ENCODE results near the gene CENPT. TPM values are rescaled to one million over a fixed set of nuclear protein-coding genes. Genes with fewer than 3 reads are reported as not detected.
A peak's percentile ranks its signal among the peaks of the same experiment; 100 is the strongest.

The CENPT gene
- total and polyA plus RNA-seq, 2 of the 13 experiments (the other 11 are each of a cell fraction or from before 2014, with no cell fraction given), result 40.9 to 43.3 TPM

DNA sequence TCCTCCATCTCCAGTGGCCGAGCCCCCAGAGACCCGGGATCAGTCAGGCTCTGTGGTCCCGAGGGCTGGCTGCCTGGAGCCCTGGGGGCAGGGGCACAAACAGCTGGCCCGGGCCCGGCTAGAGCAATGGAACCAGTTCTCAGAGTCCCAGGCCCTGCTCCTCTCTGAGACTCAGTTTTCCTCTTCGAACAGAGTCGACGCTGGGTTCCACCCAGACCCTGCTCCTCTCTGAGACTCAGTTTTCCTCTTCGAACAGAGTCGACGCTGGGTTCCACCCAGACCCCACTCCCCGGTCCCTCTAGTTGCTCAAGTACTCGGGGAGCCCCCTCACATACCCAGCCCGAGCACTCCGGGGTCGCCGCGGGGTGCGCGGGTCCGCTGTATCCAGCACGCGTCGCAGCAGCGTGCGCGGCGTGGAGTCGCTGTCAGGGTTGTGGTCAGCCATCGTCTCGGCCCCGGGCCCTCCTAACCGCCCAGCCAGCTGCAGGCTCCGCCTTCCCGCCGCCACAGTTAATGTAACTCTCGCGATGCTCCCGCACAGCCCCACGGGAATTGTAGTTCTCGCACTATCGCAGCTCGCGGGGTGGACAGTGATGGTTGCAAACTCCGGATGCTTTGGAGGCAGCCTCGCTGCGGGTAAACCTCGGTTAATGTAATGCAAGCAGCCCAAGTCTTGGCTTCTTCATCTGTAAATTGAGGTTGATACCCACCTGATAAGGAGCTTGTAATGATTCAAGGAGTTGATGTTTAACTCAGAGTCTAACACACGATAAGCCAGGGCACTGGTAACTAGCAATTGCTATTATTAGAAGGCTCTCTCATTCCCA is 13.9 kb downstream of the CENPT start (continued):
- TF ChIP-seq, protein P1, sequence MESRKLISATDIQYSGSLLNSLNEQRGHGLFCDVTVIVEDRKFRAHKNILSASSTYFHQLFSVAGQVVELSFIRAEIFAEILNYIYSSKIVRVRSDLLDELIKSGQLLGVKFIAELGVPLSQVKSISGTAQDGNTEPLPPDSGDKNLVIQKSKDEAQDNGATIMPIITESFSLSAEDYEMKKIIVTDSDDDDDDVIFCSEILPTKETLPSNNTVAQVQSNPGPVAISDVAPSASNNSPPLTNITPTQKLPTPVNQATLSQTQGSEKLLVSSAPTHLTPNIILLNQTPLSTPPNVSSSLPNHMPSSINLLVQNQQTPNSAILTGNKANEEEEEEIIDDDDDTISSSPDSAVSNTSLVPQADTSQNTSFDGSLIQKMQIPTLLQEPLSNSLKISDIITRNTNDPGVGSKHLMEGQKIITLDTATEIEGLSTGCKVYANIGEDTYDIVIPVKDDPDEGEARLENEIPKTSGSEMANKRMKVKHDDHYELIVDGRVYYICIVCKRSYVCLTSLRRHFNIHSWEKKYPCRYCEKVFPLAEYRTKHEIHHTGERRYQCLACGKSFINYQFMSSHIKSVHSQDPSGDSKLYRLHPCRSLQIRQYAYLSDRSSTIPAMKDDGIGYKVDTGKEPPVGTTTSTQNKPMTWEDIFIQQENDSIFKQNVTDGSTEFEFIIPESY (CRISPR knock-in tag; IDR thresholded peaks at IDR 0.05), result peak; percentile 49
- TF ChIP-seq PHF21A (CRISPR knock-in tag; IDR thresholded peaks at IDR 0.05), result 0 out of 2 replicates have a peak, but pooled peaks have one; percentile 25
- 0 out of 2 replicates have a peak, but pooled peaks have one; percentile 86 for TF ChIP-seq ZNF180 (CRISPR knock-in tag; IDR thresholded peaks at IDR 0.05; ENCODE audit: borderline replicate concordance, low read depth)
- TF ChIP-seq TRIM24 (CRISPR knock-in tag; IDR thresholded peaks at IDR 0.05), result no peak
- TF ChIP-seq FIP1L1 (IDR thresholded peaks at IDR 0.05; ENCODE audit: borderline replicate concordance, insufficient read depth, low read depth, low read length), result no peak
- peak; percentile 73 for TF ChIP-seq ZNF547 (CRISPR knock-in tag; IDR thresholded peaks at IDR 0.05)
- TF ChIP-seq KLF12 (CRISPR knock-in tag; IDR thresholded peaks at IDR 0.05; ENCODE audit: borderline replicate concordance), result peak; percentile 49; the same call in 1 of the 2 replicates
- TF ChIP-seq ZNF468 (CRISPR knock-in tag; IDR thresholded peaks at IDR 0.05), result no peak
- peak; percentile 100 for TF ChIP-seq THAP11 (CRISPR knock-in tag; IDR thresholded peaks at IDR 0.05)
- peak; percentile 74; the same call in 1 of the 2 replicates for TF ChIP-seq MIER2 (CRISPR knock-in tag; IDR thresholded peaks at IDR 0.05)
- peak; percentile 71; the same call in 1 of the 2 replicates for TF ChIP-seq AHR (CRISPR knock-in tag; IDR thresholded peaks at IDR 0.05)
- TF ChIP-seq, protein P2, sequence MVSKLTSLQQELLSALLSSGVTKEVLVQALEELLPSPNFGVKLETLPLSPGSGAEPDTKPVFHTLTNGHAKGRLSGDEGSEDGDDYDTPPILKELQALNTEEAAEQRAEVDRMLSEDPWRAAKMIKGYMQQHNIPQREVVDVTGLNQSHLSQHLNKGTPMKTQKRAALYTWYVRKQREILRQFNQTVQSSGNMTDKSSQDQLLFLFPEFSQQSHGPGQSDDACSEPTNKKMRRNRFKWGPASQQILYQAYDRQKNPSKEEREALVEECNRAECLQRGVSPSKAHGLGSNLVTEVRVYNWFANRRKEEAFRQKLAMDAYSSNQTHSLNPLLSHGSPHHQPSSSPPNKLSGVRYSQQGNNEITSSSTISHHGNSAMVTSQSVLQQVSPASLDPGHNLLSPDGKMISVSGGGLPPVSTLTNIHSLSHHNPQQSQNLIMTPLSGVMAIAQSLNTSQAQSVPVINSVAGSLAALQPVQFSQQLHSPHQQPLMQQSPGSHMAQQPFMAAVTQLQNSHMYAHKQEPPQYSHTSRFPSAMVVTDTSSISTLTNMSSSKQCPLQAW (CRISPR knock-in tag; IDR thresholded peaks at IDR 0.05), result peak; percentile 90
- peak; percentile 59; the same call in 1 of the 2 replicates for TF ChIP-seq ZNF780A (CRISPR knock-in tag; IDR thresholded peaks at IDR 0.05)
- TF ChIP-seq, protein P3, sequence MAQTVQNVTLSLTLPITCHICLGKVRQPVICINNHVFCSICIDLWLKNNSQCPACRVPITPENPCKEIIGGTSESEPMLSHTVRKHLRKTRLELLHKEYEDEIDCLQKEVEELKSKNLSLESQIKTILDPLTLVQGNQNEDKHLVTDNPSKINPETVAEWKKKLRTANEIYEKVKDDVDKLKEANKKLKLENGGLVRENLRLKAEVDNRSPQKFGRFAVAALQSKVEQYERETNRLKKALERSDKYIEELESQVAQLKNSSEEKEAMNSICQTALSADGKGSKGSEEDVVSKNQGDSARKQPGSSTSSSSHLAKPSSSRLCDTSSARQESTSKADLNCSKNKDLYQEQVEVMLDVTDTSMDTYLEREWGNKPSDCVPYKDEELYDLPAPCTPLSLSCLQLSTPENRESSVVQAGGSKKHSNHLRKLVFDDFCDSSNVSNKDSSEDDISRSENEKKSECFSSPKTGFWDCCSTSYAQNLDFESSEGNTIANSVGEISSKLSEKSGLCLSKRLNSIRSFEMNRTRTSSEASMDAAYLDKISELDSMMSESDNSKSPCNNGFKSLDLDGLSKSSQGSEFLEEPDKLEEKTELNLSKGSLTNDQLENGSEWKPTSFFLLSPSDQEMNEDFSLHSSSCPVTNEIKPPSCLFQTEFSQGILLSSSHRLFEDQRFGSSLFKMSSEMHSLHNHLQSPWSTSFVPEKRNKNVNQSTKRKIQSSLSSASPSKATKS (CRISPR knock-in tag; IDR thresholded peaks at IDR 0.05), result peak; percentile 74; the same call in 1 of the 2 replicates
- no peak for TF ChIP-seq ZBTB21 (CRISPR knock-in tag; IDR thresholded peaks at IDR 0.05)
- TF ChIP-seq, protein P4, sequence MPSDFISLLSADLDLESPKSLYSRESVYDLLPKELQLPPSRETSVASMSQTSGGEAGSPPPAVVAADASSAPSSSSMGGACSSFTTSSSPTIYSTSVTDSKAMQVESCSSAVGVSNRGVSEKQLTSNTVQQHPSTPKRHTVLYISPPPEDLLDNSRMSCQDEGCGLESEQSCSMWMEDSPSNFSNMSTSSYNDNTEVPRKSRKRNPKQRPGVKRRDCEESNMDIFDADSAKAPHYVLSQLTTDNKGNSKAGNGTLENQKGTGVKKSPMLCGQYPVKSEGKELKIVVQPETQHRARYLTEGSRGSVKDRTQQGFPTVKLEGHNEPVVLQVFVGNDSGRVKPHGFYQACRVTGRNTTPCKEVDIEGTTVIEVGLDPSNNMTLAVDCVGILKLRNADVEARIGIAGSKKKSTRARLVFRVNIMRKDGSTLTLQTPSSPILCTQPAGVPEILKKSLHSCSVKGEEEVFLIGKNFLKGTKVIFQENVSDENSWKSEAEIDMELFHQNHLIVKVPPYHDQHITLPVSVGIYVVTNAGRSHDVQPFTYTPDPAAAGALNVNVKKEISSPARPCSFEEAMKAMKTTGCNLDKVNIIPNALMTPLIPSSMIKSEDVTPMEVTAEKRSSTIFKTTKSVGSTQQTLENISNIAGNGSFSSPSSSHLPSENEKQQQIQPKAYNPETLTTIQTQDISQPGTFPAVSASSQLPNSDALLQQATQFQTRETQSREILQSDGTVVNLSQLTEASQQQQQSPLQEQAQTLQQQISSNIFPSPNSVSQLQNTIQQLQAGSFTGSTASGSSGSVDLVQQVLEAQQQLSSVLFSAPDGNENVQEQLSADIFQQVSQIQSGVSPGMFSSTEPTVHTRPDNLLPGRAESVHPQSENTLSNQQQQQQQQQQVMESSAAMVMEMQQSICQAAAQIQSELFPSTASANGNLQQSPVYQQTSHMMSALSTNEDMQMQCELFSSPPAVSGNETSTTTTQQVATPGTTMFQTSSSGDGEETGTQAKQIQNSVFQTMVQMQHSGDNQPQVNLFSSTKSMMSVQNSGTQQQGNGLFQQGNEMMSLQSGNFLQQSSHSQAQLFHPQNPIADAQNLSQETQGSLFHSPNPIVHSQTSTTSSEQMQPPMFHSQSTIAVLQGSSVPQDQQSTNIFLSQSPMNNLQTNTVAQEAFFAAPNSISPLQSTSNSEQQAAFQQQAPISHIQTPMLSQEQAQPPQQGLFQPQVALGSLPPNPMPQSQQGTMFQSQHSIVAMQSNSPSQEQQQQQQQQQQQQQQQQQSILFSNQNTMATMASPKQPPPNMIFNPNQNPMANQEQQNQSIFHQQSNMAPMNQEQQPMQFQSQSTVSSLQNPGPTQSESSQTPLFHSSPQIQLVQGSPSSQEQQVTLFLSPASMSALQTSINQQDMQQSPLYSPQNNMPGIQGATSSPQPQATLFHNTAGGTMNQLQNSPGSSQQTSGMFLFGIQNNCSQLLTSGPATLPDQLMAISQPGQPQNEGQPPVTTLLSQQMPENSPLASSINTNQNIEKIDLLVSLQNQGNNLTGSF (CRISPR knock-in tag; IDR thresholded peaks at IDR 0.05), result peak; percentile 85; the same call in 1 of the 2 replicates
